Mucosa of descending colon (tissue), 3 donors: Measurements from ENCODE around the gene DCUN1D4. TPM values are rescaled to one million over a fixed set of nuclear protein-coding genes. Genes with fewer than 3 reads are reported as not detected.
"Not testable (repeated sequence)": the region's sequence is repeated elsewhere in the genome, so short reads cannot be mapped to it uniquely, and the experiment has no call there.

ENCODE experiments used
- ATAC-seq: fragments of 200-7000 bp; cut with Tn5 transposase; one replicate; pipeline ENCODE4 v1.9.1; 2020; ENCODE audit warnings: mild to moderate bottlenecking, moderate library complexity
- DNase-seq, 3 donors: peaks; one replicate each; pipeline ENCODE4 v3.0.0-alpha.2; 2020
- H3K36me3 ChIP-seq: fragments of 200-600 bp; one replicate; pipeline ENCODE4 v1.8.0; 2021; ENCODE audit warnings: low read depth, mild to moderate bottlenecking
- H3K4me1 ChIP-seq: fragments of 200-600 bp; one replicate; pipeline ENCODE4 v1.8.0; 2021; ENCODE audit warnings: low read depth, mild to moderate bottlenecking
- H3K4me3 ChIP-seq: fragments of 200-600 bp; one replicate; pipeline ENCODE4 v1.8.0; 2021; ENCODE audit warnings: mild to moderate bottlenecking
- H3K9me3 ChIP-seq: fragments of 200-600 bp; one replicate; pipeline ENCODE4 v1.8.0; 2021; ENCODE audit warnings: mild to moderate bottlenecking
- intact Hi-C, 2 donors: fragments of 100-400 bp; cut with DNase I in 1 of 2; cut with micrococcal nuclease in 1 of 2; formaldehyde crosslinking; loops; one replicate each; pipeline versions ENCODE4 v1.11.0 to v1.11.1; 2022; cut with DNase I, micrococcal nuclease
- total RNA-seq, 3 donors: library from RNA; stranded (reverse); fragmentation: NEBNext Ultra II Directional in 2 of 3; extraction: Animal tissue kit (Norgen Biotek cat#: 25700) in 2 of 3; gene quantifications; one replicate each; pipeline versions ENCODE4 v1.2.1 to v1.2.4, GENCODE V29; 2021 to 2023
- TF ChIP-seq, protein P1 (sequence below): fragments of 200-600 bp; IDR thresholded peaks from one replicate; pipeline ENCODE4 v1.8.0; 2022; ENCODE audit warnings: antibody characterized with exemption, mild to moderate bottlenecking
- donor health status: DM: no; HTN: no; CAD: no; lungs with moderate emphysema.
- donor health status: DM: no; HTN: no; CAD: no.
- donor health status: DM: no; HTN: yes; CAD: no.

The DCUN1D4 gene
- total RNA-seq, 3 donors from 2014 or later: 31.1 to 72.4 (median 39.0) TPM

DNA sequence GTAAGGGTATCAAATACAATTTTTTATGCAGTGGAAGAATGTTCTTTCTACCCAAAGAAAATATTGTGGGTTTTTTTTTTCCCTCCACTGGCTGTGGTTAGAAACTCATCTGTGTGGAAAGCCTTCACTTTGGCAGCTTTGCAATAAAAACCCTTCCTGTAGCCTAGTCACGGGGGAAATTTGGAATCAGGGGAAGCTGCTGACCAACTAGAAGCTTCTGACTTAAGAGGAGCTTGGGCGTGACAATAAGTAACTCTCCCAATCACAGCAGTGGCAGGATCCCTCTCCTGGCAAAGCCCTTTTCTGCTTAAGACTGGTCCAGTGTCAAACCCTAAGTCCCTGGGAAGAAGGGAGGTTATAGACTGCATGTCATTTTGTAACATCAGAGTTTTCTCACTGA is 89.3 kb downstream of the DCUN1D4 start:
- TF ChIP-seq, protein P1, sequence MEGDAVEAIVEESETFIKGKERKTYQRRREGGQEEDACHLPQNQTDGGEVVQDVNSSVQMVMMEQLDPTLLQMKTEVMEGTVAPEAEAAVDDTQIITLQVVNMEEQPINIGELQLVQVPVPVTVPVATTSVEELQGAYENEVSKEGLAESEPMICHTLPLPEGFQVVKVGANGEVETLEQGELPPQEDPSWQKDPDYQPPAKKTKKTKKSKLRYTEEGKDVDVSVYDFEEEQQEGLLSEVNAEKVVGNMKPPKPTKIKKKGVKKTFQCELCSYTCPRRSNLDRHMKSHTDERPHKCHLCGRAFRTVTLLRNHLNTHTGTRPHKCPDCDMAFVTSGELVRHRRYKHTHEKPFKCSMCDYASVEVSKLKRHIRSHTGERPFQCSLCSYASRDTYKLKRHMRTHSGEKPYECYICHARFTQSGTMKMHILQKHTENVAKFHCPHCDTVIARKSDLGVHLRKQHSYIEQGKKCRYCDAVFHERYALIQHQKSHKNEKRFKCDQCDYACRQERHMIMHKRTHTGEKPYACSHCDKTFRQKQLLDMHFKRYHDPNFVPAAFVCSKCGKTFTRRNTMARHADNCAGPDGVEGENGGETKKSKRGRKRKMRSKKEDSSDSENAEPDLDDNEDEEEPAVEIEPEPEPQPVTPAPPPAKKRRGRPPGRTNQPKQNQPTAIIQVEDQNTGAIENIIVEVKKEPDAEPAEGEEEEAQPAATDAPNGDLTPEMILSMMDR: no peak
- intact Hi-C loops: no loop called here
- DNase-seq (no peak), ATAC-seq (no peak)
- Histone ChIP-seq H3K36me3 (no peaks in the 10 kb centered on the region), H3K9me3 (no peaks in the 10 kb centered on the region), H3K4me1 (no peaks in the 10 kb centered on the region), H3K4me3 (no peak overlapping the region)

DNA sequence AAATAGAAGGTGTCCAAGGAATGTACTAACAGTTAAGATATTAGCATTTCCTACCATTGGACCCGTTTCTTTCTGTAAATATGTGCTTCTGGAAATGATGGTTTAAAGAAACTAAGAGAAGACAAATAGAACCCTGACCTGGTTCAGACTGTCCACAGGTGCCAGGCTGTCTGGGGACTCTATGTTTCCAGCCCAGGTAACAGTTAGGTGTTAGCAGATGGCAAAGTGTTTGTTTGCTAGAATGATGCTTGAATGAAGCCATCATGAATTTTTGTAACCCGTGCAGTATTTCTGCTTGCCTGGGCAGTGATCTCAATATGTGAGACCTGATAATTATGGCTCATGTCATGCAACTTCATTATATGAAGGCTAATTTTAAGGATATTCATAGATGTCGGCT is 89.7 kb downstream of the DCUN1D4 start:
- intact Hi-C loops: no loop called here
- ATAC-seq (no peak), DNase-seq (no peak)

DNA sequence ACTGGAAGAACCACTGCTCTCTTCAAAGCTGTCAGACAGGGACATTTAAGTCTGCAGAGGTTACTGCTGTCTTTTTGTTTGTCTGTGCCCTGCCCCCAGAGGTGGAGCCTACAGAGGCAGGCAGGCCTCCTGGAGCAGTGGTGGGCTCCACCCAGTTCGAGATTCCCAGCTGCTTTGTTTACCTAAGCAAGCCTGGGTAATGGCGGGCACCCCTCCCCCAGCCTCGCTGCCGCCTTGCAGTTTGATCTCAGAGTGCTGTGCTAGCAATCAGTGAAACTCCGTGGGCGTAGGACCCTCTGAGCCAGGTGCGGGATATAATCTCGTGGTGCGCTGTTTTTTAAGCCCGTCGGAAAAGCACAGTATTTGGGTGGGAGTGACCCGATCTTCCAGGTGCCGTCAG is 97.5 kb downstream of the DCUN1D4 start:
- H3K4me3 ChIP-seq, intact Hi-C loops, ATAC-seq: not testable (repeated sequence)

More for the DNA sequence above, 89.7 kb downstream of the DCUN1D4 start:
- TF ChIP-seq, protein P1: no peak
- Histone ChIP-seq H3K4me3 (no peak overlapping the region), H3K36me3 (no peaks in the 10 kb centered on the region), H3K9me3 (no peaks in the 10 kb centered on the region), H3K4me1 (no peaks in the 10 kb centered on the region)

DNA sequence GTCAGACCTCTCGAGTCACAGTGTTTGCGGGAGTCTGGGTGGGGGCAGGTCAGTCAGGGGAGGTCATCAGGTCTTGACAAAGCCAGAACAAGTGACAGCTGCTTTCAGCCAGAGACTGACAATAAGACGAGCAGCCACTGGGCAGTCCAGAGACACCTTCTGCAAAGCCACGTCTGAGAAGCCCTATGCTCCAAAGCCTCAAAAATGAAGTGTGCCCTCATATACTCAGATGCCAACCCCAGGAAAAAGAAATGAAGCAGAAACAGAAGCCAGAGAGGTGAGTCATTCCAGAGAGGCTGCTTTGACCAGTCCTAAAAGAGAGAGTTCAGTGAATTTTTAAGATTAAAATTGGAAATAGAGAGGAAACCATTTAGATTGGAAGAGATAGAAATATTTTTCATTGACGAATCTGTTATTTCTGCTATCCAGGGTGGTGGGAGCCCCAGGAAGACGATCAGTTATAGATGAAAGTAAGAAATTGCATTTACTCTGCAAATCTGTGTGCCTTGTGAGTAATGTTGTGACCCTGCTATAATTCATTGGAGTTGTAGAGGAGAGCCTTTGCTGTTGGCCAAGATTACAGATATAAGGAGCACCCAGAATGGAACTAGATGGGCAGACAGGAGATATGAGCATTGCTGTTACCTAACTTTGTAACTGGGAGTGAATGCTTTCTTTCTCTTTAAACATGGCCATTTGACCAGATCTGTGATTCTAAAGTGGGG is 99.3 kb downstream of the DCUN1D4 start:
- Histone ChIP-seq H3K9me3 (no peaks in the 10 kb centered on the region), H3K4me3 (no peak overlapping the region), H3K36me3 (no peaks in the 10 kb centered on the region), H3K4me1 (no peaks in the 10 kb centered on the region)
- TF ChIP-seq, protein P1: no peak
- ATAC-seq (no peak), DNase-seq (no peak)
- intact Hi-C loops: no loop called here

More for the DNA sequence above, 97.5 kb downstream of the DCUN1D4 start:
- H3K36me3 ChIP-seq, DNase-seq, H3K4me1 ChIP-seq, H3K9me3 ChIP-seq: not testable (repeated sequence)

DNA sequence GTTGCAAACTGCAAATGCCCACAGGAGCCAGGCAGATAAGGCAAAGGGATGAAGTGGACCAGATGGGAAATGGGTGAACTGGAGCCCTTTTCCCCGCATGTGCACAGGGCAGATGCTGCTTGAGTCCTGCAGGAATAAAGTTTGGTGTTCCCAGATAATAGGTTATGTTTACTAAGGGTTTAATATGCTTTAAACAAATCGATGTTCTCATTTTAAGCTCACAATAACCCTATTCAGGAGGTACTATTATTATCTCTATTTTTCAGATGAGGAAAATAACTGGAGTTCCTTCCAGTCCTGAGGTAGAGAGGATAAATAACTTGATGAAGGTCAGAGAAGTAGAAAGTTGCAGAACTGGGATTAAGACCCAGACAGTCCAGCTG is 99.9 kb downstream of the DCUN1D4 start:
- TF ChIP-seq, protein P1: no peak
- Histone ChIP-seq H3K36me3 (no peaks in the 10 kb centered on the region), H3K9me3 (no peaks in the 10 kb centered on the region), H3K4me3 (no peak overlapping the region), H3K4me1 (no peaks in the 10 kb centered on the region)
- ATAC-seq (no peak), DNase-seq (no peak)
- intact Hi-C loops: no loop called here

DNA sequence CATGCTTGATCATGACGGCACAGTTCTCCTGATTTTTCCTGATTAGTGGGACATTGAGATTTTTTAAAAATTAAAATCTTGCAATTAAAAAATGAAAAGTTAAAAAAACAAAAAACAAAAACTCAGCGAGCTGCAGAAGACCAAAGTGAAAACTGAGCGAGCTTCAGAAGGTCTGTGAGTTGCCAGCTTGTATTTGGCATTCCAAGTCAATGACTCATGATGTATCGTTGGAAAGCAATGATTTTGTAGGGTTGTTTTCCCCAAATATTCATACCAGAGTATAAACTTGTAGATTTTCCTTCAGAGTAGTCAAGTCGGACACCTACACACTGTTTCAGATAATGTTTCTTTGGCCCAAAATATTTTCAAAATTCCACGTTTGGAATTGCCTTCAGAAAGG is 100.3 kb downstream of the DCUN1D4 start:
- ATAC-seq (no peak), DNase-seq (no peak)
- no peaks in the 10 kb centered on the region for H3K36me3 ChIP-seq
- H3K4me3 ChIP-seq: no peak overlapping the region
- no peaks in the 10 kb centered on the region for H3K4me1 ChIP-seq
- no peaks in the 10 kb centered on the region for H3K9me3 ChIP-seq
- TF ChIP-seq, protein P1: no peak
- intact Hi-C loops: no loop called here
